Heart right ventricle (tissue), 16 donors: Measurements from ENCODE around the gene TMEM253. TPM values are rescaled to one million over a fixed set of nuclear protein-coding genes. Genes with fewer than 3 reads are reported as not detected.

Source experiments
- ATAC-seq, 8 donors: fragments of 200-7000 bp; cut with Tn5 transposase; one replicate each; pipeline ENCODE4 v1.9.1; 2020; ENCODE audit warnings: mild to moderate bottlenecking in 8 of 8, moderate library complexity in 8 of 8, moderate number of reproducible peaks in 1 of 8
- DNase-seq, 2 donors: peaks; one replicate each; pipeline ENCODE4 v3.0.0-alpha.2; 2020
- H3K27ac ChIP-seq, 10 donors: fragments of 200-600 bp; sonication (generic) in 2 of 10; one replicate each; pipeline versions ENCODE4 v1.5.0 to v1.8.0; 2020 to 2022; ENCODE audit warnings: mild to moderate bottlenecking in 3 of 10
- H3K27me3 ChIP-seq, 7 donors: fragments of 200-600 bp; one replicate each; pipeline ENCODE4 v1.8.0; 2021 to 2022; ENCODE audit warnings: mild to moderate bottlenecking in 2 of 7
- H3K36me3 ChIP-seq, 9 donors: fragments of 200-600 bp; sonication (generic) in 1 of 9; one replicate each; pipeline versions ENCODE4 v1.5.0 to v1.8.0; 2020 to 2022; ENCODE audit warnings: mild to moderate bottlenecking in 2 of 9
- H3K4me1 ChIP-seq, 9 donors: fragments of 200-600 bp; sonication (generic) in 1 of 9; one replicate each; pipeline versions ENCODE4 v1.5.0 to v1.8.0; 2020 to 2022; ENCODE audit warnings: mild to moderate bottlenecking in 4 of 9
- H3K4me3 ChIP-seq, 10 donors: fragments of 200-600 bp; sonication (generic) in 2 of 10; one replicate each; pipeline versions ENCODE4 v1.5.0 to v1.8.0; 2020 to 2022; ENCODE audit warnings: mild to moderate bottlenecking in 7 of 10, moderate library complexity in 2 of 10
- H3K9me3 ChIP-seq, 11 donors: fragments of 200-600 bp in 10 of 11; sonication (generic) in 2 of 11; one replicate each; pipeline versions ENCODE4 v1.5.0 to v1.8.0; 2013 to 2022; ENCODE audit warnings: mild to moderate bottlenecking in 2 of 11, control low read depth in 1 of 11, moderate library complexity in 1 of 11
- WGBS, 2 donors: extraction: QIAGEN DNeasy Blood & Tissue Kit; methylation state at CpG; one replicate each; pipeline ENCODE4 v1.1.7; 2013; ENCODE audit warnings: inconsistent platforms in 1 of 2; 5-methylcytosine and 5-hydroxymethylcytosine counted together
- intact Hi-C, 10 donors: fragments of 100-400 bp; cut with DNase I; formaldehyde crosslinking; loops; one replicate each; pipeline versions ENCODE4 v1.11.1 to v1.14.2; 2022
- polyA plus RNA-seq, 2 donors: library from polyadenylated mRNA; stranded (reverse); fragments of 200-250 nt; gene quantifications; one replicate each; pipeline ENCODE4 v1.2.3, GENCODE V29; 2013
- total RNA-seq, 10 donors: library from RNA; stranded (reverse); fragmentation: NEBNext Ultra II Directional in 3 of 10; extraction: Animal tissue kit (Norgen Biotek cat#: 25700) in 3 of 10; gene quantifications; one replicate each; pipeline versions ENCODE4 v1.2.1 to v1.2.4, GENCODE V29; 2021 to 2023
- TF ChIP-seq, protein P1 (sequence below), 9 donors: fragments of 200-600 bp; sonication (generic) in 2 of 9; IDR thresholded peaks; one replicate each; pipeline versions ENCODE4 v1.5.0 to v1.8.0; 2021 to 2022; ENCODE audit warnings: antibody characterized with exemption in 9 of 9, mild to moderate bottlenecking in 5 of 9, moderate library complexity in 1 of 9
- donor health status: Arrhythmogenic right ventricular cardiomyopathy.
- donor health status: ischemic (EF 13 %, LVEDD 7.1; RV severe dilation, severe dysfunction).
- donor health status: healthy with polysubstance abuse.
- donor health status: DM: no; HTN: yes; CAD: no.
- donor health status: DM: no; HTN: no; CAD: no.
- donor health status: ischemic (EF 25% LVEDD 6.9; RV normal size, moderate dysfunction).
- donor health status: ischemic (EF 25% LVEDD 5.7; RV mildly dilated, moderate dysfunction).
- donor health status: healthy.
- donor health status: DM: yes; HTN: yes; CAD: no.
- donor health status: Ischemic cardiomyopathy.
- donor health status: ischemic (EF 35%, LVEDD 5.7; RV mildly dilated, moderate dysfunction).
- donor health status: nonischemic (EF 11% LVEDD 7.7; RV severe dilation, severe dysfunction).
- donor health status: DM: yes; HTN: yes; CAD: no.
- donor health status: PGD.
- donor health status: ischemic (EF 29% LVEDD 5.4; RV normal size, mild dysfunction).
- donor health status: nonischemic (EF 23%, LVEDD 6.1; RV moderate dilation, normal function).

TMEM253 gene
- total and polyA plus RNA-seq, 12 donors: 0.16 to 1.1 (median 0.30) TPM; not detected in 1

DNA sequence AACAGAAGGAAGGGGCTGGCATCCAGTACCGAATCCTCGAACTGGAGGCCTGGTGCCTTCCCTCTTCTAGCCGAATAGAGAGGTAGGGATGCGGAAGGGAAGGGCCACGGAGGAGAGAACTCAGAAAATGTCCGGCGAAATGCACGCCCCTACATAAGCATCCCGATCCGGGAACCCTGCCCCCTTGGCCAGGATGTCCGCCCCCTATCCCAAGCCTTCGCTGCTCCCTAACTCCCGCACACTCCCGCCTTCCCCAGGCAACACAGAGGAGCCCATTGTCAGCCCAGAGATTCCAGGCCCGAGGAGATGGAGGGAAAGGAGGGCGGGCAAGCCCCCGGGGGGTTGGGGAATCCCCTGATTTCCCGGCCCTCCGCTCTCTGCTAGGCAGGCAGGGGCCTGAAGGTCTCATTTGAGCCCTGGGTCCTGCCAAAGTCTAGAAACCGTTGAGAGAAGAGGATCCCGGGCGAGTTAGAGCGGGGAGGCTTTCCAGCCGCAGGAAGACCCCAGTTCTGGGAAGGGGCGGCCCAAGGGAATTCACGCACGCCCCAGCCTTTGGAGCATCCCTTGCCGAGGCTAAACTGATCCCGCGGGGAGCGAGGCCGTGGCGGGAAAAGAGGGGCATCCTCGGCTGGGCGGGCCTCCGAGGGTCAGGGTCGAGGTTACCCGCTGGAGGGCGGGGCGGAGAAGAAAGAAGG lies 31.3 kb upstream of the TMEM253 start:
- intact Hi-C loops: loop anchor here (1.0 to 5.0 kb wide), 7 partner anchors 15 to 38 kb away; partner anchors contain the start of gene TMEM253 (in 1 of the 10)
- ATAC-seq (peak; percentile 12 to 40 (median 26)), DNase-seq (peak; percentile 45 to 63)
- Histone ChIP-seq H3K4me3 (peak overlapping the region; percentile 61 to 86 (median 78)), H3K27me3 (peaks cover 0 to 17% (median 0%) of the 10 kb centered on the region in 7 donors), H3K9me3 (no peaks in the 10 kb centered on the region), H3K4me1 (peaks cover 6 to 44% (median 34%) of the 10 kb centered on the region in 9 donors), H3K27ac (peak overlapping the region; percentile 64 to 98 (median 95)), H3K36me3 (peaks cover 0 to 19% (median 8%) of the 10 kb centered on the region in 9 donors)
- WGBS, 2 donors: 1 to 3% methylated on average over 39 to 40 of the region's 40 CpGs
- TF ChIP-seq, protein P1, sequence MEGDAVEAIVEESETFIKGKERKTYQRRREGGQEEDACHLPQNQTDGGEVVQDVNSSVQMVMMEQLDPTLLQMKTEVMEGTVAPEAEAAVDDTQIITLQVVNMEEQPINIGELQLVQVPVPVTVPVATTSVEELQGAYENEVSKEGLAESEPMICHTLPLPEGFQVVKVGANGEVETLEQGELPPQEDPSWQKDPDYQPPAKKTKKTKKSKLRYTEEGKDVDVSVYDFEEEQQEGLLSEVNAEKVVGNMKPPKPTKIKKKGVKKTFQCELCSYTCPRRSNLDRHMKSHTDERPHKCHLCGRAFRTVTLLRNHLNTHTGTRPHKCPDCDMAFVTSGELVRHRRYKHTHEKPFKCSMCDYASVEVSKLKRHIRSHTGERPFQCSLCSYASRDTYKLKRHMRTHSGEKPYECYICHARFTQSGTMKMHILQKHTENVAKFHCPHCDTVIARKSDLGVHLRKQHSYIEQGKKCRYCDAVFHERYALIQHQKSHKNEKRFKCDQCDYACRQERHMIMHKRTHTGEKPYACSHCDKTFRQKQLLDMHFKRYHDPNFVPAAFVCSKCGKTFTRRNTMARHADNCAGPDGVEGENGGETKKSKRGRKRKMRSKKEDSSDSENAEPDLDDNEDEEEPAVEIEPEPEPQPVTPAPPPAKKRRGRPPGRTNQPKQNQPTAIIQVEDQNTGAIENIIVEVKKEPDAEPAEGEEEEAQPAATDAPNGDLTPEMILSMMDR (IDR thresholded peaks at IDR 0.05): no peak

- peak; percentile 34 to 82 (median 58) for ATAC-seq
- intact Hi-C loops: loop anchor here in 1 of 10 donors (2.0 kb wide), 2 partner anchors 15 to 35 kb away; no protein-coding TSS in a partner anchor
- WGBS, 2 donors: 0% methylated on average over 27 to 53 of the region's 63 CpGs
Measured at GRCh38 chr14:21070083-21070609, 30.7 kb upstream of the TMEM253 start, which contains the start of gene ARHGEF40. ARHGEF40 (plus strand) TSS chr14:21070304; CDS start chr14:21070397, 93 bp downstream.

DNA sequence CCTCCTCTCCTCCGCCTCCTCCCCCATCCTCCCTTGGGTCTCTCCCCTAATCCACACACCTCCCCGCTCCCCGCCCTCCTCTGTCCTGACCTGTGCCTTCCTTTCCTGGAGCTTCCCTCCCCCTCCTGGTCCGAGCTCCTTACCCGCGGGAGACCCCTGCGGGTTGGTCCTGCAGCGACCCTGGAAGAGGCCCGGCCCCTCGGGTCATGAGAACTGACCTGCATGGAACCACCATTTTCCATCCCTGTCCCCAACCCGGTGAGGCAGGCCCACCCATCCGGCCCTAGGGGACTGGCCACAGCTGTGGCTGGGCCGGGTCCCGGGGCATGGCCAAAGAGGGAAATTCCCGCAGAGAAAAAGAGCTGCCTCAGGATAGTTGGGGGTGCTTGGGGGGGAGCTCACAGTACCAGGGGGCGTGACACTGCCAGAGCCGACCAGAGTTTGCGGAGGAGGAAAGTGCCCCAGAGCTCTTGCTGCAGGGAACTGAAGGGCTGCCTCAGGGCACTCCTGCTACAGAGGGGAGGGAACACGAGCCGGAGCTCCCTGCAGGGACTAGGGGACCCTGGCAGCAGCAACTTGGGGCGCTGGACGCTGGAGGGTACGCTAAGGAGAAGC lies 30.1 kb upstream of the TMEM253 start:
- Histone ChIP-seq H3K4me1 (peaks cover 6 to 44% (median 34%) of the 10 kb centered on the region in 9 donors), H3K36me3 (peaks cover 0 to 31% (median 10%) of the 10 kb centered on the region in 9 donors), H3K27ac (peak overlapping the region; percentile 64 to 98 (median 95)), H3K27me3 (peaks cover 0 to 17% (median 0%) of the 10 kb centered on the region in 7 donors), H3K4me3 (peak overlapping the region; percentile 61 to 86 (median 78)), H3K9me3 (no peaks in the 10 kb centered on the region)
- WGBS, 2 donors: 0 to 1% methylated on average over 23 of the region's 23 CpGs
- DNase-seq (peak; percentile 63 to 66), ATAC-seq (peak; percentile 13 to 57 (median 41))
- intact Hi-C loops: loop anchor here in 1 of 10 donors (2.0 kb wide), 2 partner anchors 14 to 34 kb away; no protein-coding TSS in a partner anchor
- TF ChIP-seq, protein P1 (IDR thresholded peaks at IDR 0.05): no peak

More at GRCh38 chr14:21070083-21070609, 30.7 kb upstream of the TMEM253 start, which contains the start of gene ARHGEF40:
- Histone ChIP-seq H3K4me1 (peaks cover 6 to 44% (median 34%) of the 10 kb centered on the region in 9 donors), H3K27me3 (peaks cover 0 to 17% (median 0%) of the 10 kb centered on the region in 7 donors), H3K9me3 (no peaks in the 10 kb centered on the region), H3K27ac (peak within 1 kb of the TSS; percentile 64 to 98 (median 95)), H3K36me3 (peaks cover 0 to 25% (median 8%) of the 10 kb centered on the region in 9 donors), H3K4me3 (peak within 1 kb of the TSS; percentile 61 to 86 (median 78))
- TF ChIP-seq, protein P1 (IDR thresholded peaks at IDR 0.05): no peak
- DNase-seq: peak; percentile 65 to 81
